DLD1 (cell line): Measurements from ENCODE around the gene KANK4.

Source experiments
- in situ Hi-C: cut with HindIII; loops from 2 replicates; pipeline ENCODE4 v1.10.0; 2017; ENCODE audit warnings: low sequenced_read_pairs

Gene KANK4

GRCh38 chr1:62318756-62319544 is at the start of gene KANK4:
Gene KANK4 (minus strand): TSS chr1:62319434. CDS start chr1:62281564, 37,870 bp downstream.
- in situ Hi-C loops: no loop called here

DNA sequence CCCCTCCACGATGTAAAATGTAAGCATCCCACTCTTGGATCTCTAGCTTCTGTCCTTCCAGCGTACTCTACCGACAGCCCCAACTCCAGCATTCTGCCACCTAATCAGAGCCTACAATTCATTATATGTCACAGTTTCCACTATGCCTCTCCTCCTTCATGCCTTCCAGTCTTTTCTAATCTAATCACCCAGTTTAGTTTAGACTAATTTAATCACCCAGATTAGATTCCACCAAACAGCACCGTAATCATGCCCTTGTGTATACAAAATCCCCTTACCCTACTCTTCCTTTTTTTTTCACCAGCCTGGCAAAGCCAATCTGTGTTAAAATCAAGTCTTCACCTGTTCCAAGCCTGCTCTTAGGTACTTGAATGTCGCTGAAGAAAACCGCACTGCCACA is 49.8 kb upstream of the KANK4 start:
- in situ Hi-C loops: no loop called here

DNA sequence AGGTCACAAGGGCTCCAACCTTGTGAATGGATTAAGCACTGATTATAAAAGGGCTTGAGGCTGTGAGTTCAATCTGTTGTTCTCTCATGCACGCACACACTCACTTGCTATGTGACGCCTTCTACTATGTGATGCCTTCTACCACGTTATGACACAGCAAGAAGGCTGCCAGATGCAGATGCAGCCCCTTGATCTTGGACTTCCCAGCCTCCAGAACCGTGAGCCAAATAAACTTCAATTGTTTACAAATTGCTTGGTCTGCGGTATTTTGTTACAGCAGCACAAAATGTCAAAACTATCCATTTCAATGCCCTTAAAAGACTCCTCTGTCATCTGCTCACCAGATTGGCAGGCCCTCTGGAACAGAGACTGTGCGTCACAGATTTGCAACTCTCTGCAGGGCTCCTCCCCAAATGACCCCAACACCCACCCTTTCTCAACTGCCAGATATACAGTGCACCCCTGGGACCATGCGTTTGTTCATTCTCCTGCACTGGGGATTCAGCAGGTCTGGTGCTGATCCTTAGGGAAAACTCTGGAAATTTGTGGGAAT is 47.8 kb upstream of the KANK4 start:
- in situ Hi-C loops: no loop called here

DNA sequence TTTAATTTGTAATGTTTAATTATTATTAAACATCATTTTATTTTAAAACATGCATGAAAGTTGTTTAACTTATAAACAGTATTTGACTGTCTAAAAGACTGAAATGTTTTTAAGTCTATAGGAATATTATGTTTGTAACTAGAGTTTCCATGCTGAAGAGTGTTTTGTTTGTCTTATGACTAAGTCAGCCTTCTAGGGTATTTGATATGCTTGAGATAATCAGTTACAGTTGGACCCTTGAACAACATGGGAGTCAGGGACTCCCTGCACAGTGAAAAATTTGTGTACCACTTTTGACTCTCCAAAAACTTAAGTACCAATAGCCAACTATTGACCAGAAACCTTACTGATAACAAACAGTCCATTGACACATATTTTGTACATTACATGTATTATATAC is 45.5 kb upstream of the KANK4 start:
- in situ Hi-C loops: no loop called here

GRCh38 chr1:62362926-62363325 is 43.7 kb upstream of the KANK4 start:
- in situ Hi-C loops: no loop called here

- in situ Hi-C loops: no loop called here
Observed at GRCh38 chr1:62362061-62362917, 43.1 kb upstream of the KANK4 start.

DNA sequence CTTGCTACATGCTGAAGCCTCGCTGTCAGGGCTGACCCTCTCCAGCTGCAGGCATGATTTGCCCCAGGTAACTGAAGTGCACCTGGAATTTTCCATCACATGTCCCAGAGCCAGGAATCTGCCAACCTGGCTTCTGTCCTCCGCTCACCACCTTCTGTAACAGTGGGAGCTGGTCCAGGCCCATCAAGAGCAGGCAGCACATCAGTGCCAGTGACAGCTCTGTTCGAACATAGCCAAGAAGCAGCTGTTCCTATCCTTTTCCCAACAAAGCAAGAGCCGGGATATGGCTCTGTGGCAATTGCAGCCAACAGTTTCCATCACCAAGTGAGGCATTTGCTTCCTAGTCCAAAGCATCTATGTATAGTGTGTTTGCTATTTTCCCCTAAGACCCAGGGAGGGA is 42.2 kb upstream of the KANK4 start:
- in situ Hi-C loops: no loop called here

DNA sequence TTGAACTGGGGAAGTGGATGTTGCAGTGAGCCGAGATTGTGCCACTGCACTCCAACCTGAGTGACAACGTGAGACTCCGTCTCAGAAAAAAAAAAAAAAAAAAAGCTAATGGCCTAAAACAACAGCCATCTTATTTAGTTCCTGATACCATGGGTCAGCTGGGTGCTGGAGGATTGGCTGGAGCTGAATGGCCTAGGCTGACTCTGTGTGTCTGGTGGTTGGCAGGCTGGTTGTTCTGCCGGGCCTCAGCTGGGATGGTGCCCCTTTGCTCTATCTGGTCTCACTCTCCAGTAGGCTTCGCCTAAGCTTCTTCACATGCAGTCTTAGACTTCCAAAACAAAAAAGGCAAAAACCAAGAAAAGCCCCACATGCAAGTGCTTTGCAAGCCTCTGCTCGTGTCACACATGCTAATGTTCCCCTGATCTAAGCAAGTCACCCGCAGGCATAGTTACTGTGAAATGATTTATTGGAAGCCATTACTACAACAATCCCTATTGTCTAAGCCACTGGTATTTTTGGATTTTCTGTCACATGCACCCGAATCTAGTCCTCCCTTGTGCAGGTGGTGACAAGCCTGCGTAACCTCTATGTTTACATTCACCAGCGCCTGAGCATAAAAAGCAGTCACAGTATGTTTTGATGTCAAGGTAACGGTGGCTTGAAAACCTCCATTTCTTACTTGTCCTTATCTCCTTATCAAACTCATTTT is 39.6 kb upstream of the KANK4 start:
- in situ Hi-C loops: no loop called here

GRCh38 chr1:62357916-62358315 is 38.7 kb upstream of the KANK4 start:
- in situ Hi-C loops: no loop called here

GRCh38 chr1:62356257-62356835 is 37.1 kb upstream of the KANK4 start:
- in situ Hi-C loops: no loop called here

DNA sequence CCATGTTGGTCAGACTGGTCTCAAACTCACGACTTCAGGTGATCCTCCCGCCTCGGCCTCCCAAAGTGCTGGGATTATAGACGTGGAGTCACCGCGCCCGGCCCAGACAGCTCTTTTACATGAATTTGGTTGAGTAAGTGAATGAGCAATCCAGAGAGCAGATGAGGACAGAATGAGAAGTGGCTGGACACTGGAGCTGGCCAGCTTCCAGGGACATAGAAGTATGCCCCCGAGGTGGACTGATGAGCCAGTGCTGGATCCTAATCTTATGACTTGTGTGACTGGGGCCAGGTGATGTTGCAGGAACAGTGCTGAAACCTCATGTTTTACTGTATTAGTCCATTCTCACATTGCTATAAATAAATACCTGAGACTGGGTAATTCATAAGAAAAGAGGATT is 35.9 kb upstream of the KANK4 start:
- in situ Hi-C loops: no loop called here

- in situ Hi-C loops: no loop called here
Observed at GRCh38 chr1:62353853-62354252, 34.6 kb upstream of the KANK4 start.

GRCh38 chr1:62352387-62352786 is 33.2 kb upstream of the KANK4 start:
- in situ Hi-C loops: no loop called here

GRCh38 chr1:62349470-62350233 is 30.4 kb upstream of the KANK4 start:
- in situ Hi-C loops: no loop called here

DNA sequence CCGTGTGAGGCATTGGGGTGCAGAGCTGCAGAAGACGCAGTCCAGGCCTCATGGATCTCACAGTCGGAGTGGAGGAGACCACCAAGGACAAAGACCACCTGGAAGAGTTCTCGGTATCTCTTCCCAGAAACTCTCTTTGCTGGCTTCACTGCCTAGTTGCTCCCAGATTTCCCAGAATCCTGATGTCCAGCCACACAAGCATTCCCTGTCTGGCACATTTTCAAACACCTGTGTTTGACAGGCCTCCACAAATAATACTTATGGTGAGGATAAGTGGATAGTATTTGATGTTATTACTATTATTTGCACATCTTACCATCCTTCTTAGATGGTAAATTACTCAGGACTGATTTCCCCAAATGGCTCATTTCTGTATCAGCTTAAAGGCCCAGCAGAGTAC is 27.7 kb upstream of the KANK4 start:
- in situ Hi-C loops: no loop called here

GRCh38 chr1:62343911-62344310 is 24.7 kb upstream of the KANK4 start:
- in situ Hi-C loops: no loop called here

GRCh38 chr1:62342270-62342669 is 23.0 kb upstream of the KANK4 start:
- in situ Hi-C loops: no loop called here

DNA sequence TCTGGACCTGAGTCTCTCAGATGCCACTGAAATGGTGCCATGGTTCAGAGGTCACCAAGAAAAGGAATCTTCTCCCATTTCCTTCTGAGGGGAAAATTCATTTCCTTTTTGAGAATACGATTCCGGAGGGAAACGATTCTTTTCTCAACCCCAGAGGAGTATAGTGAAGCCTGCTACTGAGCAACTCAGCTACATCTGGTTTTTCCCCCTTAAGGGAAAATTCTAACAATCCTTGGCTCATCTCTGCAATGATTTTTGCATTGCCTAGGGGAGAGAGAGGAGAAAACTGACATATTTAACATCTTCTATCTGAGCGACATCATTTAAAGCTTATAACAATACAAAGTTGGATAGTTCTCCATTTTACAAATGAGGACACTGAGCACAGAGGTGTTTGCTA is 22.4 kb upstream of the KANK4 start:
- in situ Hi-C loops: no loop called here

- in situ Hi-C loops: no loop called here
Observed at GRCh38 chr1:62341089-62341488, 21.9 kb upstream of the KANK4 start.
